Endothelial cell of umbilical vein (primary cell): ENCODE measurements around the gene LDLRAD3. TPM values are rescaled to one million over a fixed set of nuclear protein-coding genes. Genes with fewer than 3 reads are reported as not detected.

Experiments
- BruUV-seq: library from RNA; stranded (reverse); fragments of 400-500 nt; replicated peaks from 2 replicates; lab custom pipeline; 2021; lab: Mats Ljungman, UMichigan
- CTCF ChIA-PET: fragments of 300-600, 350-600 bp; sonication (Branson Sonifier 250); formaldehyde crosslinking; loops from one replicate; lab custom pipeline; 2021; ENCODE audit warnings: antibody characterized with exemption, inconsistent platforms; lab: Charles Lee
- POLR2A ChIA-PET: fragments of 300-600, 350-600 bp; sonication (Branson Sonifier 250); formaldehyde crosslinking; loops from one replicate; lab custom pipeline; 2021; ENCODE audit warnings: antibody characterized with exemption, inconsistent platforms; lab: Charles Lee
- DNase-seq: peaks from one replicate; pipeline ENCODE4 v3.0.0-alpha.2; 2011; ENCODE audit warnings: low read depth, low spot score
- FAIRE-seq: peaks from 2 replicates; lab custom pipeline; 2011; peaks lifted over from hg19 to GRCh38; lab: Jason Lieb, UNC
- H2AFZ ChIP-seq: 2 replicates; pipeline ENCODE4 v1.6.0; 2012; ENCODE audit warnings: low read depth, low read length, control low read depth, inconsistent platforms
- H3K27ac ChIP-seq: 2 replicates; pipeline ENCODE4 v1.5.1; 2011; ENCODE audit warnings: low read depth, mild to moderate bottlenecking, control low read depth, low read length, moderate library complexity; ENCODE audit not compliant: insufficient read depth
- H3K27me3 ChIP-seq, 2 experiments: 2 replicates each; pipeline versions ENCODE4 v1.6.0 to v1.6.1; 2011; ENCODE audit warnings: low read length in 2 of 2, mixed read lengths in 1 of 2; ENCODE audit not compliant: control insufficient read depth in 2 of 2, insufficient read depth in 2 of 2
- H3K36me3 ChIP-seq, 2 experiments: 2 replicates in 1 of 2; 3 replicates in 1 of 2; pipeline ENCODE4 v1.5.1; 2011; ENCODE audit warnings: low read length in 2 of 2, mild to moderate bottlenecking in 1 of 2, moderate library complexity in 1 of 2; ENCODE audit not compliant: control insufficient read depth in 2 of 2, insufficient read depth in 2 of 2; ENCODE audit errors: extremely low read depth in 1 of 2
- H3K4me1 ChIP-seq: 3 replicates; pipeline ENCODE4 v1.5.1; 2011; ENCODE audit warnings: mild to moderate bottlenecking, low read length; ENCODE audit not compliant: control insufficient read depth, insufficient read depth; ENCODE audit errors: extremely low read depth
- H3K4me2 ChIP-seq: 2 replicates; pipeline ENCODE4 v1.6.1; 2011; ENCODE audit warnings: low read length, control low read depth, mixed read lengths; ENCODE audit not compliant: insufficient read depth
- H3K4me3 ChIP-seq, 3 experiments: fragments of 200-600 bp in 1 of 3; sonication (generic), shearing (Covaris generic) in 1 of 3; replicated peaks in 1 of 3; 2 replicates each; pipeline ENCODE4 v1.5.1; 2011 to 2016; ENCODE audit warnings: control low read depth in 3 of 3, low read length in 3 of 3, mild to moderate bottlenecking in 2 of 3, inconsistent platforms in 1 of 3, low read depth in 1 of 3, moderate library complexity in 1 of 3; ENCODE audit not compliant: insufficient read depth in 1 of 3
- H3K79me2 ChIP-seq: 2 replicates; pipeline ENCODE4 v1.6.0; 2012; ENCODE audit warnings: low read length, inconsistent platforms; ENCODE audit not compliant: control insufficient read depth, insufficient read depth
- H3K9ac ChIP-seq: replicated peaks from 2 replicates; pipeline ENCODE3; 2011; ENCODE audit warnings: low read length, control low read depth; ENCODE audit not compliant: insufficient read depth; ENCODE audit errors: extremely low read depth
- H3K9me1 ChIP-seq: replicated peaks from 3 replicates; pipeline ENCODE4 v1.6.0; 2011; ENCODE audit warnings: mild to moderate bottlenecking, low read length; ENCODE audit not compliant: control insufficient read depth, insufficient read depth; ENCODE audit errors: extremely low read depth
- H3K9me3 ChIP-seq: replicated peaks from 2 replicates; pipeline ENCODE4 v1.5.1; 2012; ENCODE audit warnings: low read length, inconsistent platforms; ENCODE audit not compliant: control insufficient read depth, insufficient read depth
- H4K20me1 ChIP-seq: replicated peaks from 2 replicates; pipeline ENCODE3; 2011; ENCODE audit warnings: mild to moderate bottlenecking, low read length; ENCODE audit not compliant: control insufficient read depth, insufficient read depth; ENCODE audit errors: extremely low read depth
- CTCF ChIP-seq, 2 donors: IDR thresholded peaks; 1 replicate in 1 of 2; 2 replicates in 1 of 2; pipeline ENCODE4 v1.5.1; 2011; ENCODE audit warnings: low read length in 2 of 2, mild to moderate bottlenecking in 2 of 2, moderate library complexity in 2 of 2, control low read depth in 1 of 2, inconsistent platforms in 1 of 2, low read depth in 1 of 2; ENCODE audit not compliant: insufficient read depth in 1 of 2; ENCODE audit errors: extremely low read depth in 1 of 2
- EZH2 ChIP-seq: IDR thresholded peaks from 2 replicates; pipeline ENCODE4 v1.6.1; 2012; ENCODE audit warnings: borderline replicate concordance, low read depth, mild to moderate bottlenecking, moderate library complexity, low read length, inconsistent platforms; ENCODE audit not compliant: severe bottlenecking
- FOS ChIP-seq: IDR thresholded peaks from 2 replicates; pipeline ENCODE4 v1.6.1; 2011; ENCODE audit warnings: mild to moderate bottlenecking, low read length, moderate library complexity, borderline replicate concordance; ENCODE audit not compliant: insufficient read depth
- GATA2 ChIP-seq: IDR thresholded peaks from 2 replicates; pipeline ENCODE4 v1.7.0; 2011; ENCODE audit warnings: low read depth, mild to moderate bottlenecking, moderate library complexity, mixed read lengths, low read length; ENCODE audit not compliant: insufficient read length, insufficient read depth
- JUN ChIP-seq: IDR thresholded peaks from 2 replicates; pipeline ENCODE4 v1.6.1; 2011; ENCODE audit warnings: borderline replicate concordance, low read depth; ENCODE audit not compliant: insufficient read length, insufficient read depth
- MAX ChIP-seq: IDR thresholded peaks from 2 replicates; pipeline ENCODE4 v1.6.1; 2011; ENCODE audit not compliant: insufficient read depth, insufficient read length
- MYC ChIP-seq: IDR thresholded peaks from one replicate; pipeline ENCODE4 v1.6.1; 2011; ENCODE audit warnings: mild to moderate bottlenecking, low read depth, low read length
- POLR2A ChIP-seq: IDR thresholded peaks from 2 replicates; pipeline ENCODE4 v1.6.1; 2012; ENCODE audit warnings: low read depth, mild to moderate bottlenecking, control low read depth, low read length
- POLR2AphosphoS5 ChIP-seq: IDR thresholded peaks from 2 replicates; pipeline ENCODE4 v1.6.1; 2012; ENCODE audit warnings: low read depth, mild to moderate bottlenecking, control low read depth, low read length, moderate library complexity; ENCODE audit not compliant: insufficient read depth
- dilution Hi-C: fragments of 300-500 bp; cut with MboI; formaldehyde crosslinking; loops from one replicate; pipeline ENCODE4 v1.15.0; 2019; ENCODE audit warnings: low sequenced_read_pairs; ENCODE audit not compliant: extremely low pct_ligation_motif_present
- intact Hi-C: fragments of 100-400 bp; cut with micrococcal nuclease; formaldehyde crosslinking; loops from one replicate; pipeline ENCODE4 v1.10.0; 2022
- polyA plus RNA-seq, 4 experiments: library from polyadenylated mRNA; depleted of rRNA in 3 of 4; stranded (reverse) in 3 of 4; unstranded in 1 of 4; fragments of >200 nt; gene quantifications; 2 replicates each; pipeline versions ENCODE4 v1.2.1 to v1.2.3, GENCODE V29; 2011 to 2012; ENCODE audit warnings: missing spikeins in 1 of 4
- total RNA-seq: library from RNA; stranded (reverse); gene quantifications from 2 replicates; pipeline ENCODE4 v1.2.3, GENCODE V29; 2021

LDLRAD3 gene
- total and polyA plus RNA-seq, 2 donors (not counting 3 experiments of a cell fraction or from before 2014, with no cell fraction given) = 17.9 to 25.1 TPM

GRCh38 chr11:36238036-36238631, 294.3 kb downstream of the LDLRAD3 start:
- no peak for TF ChIP-seq POLR2AphosphoS5
- no peak for TF ChIP-seq EZH2
- TF ChIP-seq MAX = no peak
- no peak for TF ChIP-seq MYC
- TF ChIP-seq GATA2 = no peak
- no peak for TF ChIP-seq POLR2A
- TF ChIP-seq JUN = no peak
- TF ChIP-seq FOS = no peak
- no peak for TF ChIP-seq CTCF (IDR thresholded peaks at IDR 0.05; ENCODE audit: extremely low read depth in 1 of 2, insufficient read depth in 1 of 2, low read depth in 1 of 2, low read length in 2 of 2)
- Histone ChIP-seq H3K27me3 (no peaks in the 10 kb centered on the region), H3K27ac (no peak overlapping the region), H3K36me3 (no peaks in the 10 kb centered on the region), H3K9me1 (no peaks in the 10 kb centered on the region), H3K4me2 (no peak overlapping the region), H3K79me2 (no peaks in the 10 kb centered on the region), H4K20me1 (no peaks in the 10 kb centered on the region), H2AFZ (no peak overlapping the region), H3K9me3 (no peaks in the 10 kb centered on the region), H3K9ac (no peak overlapping the region), H3K4me3 (no peak overlapping the region), H3K4me1 (no peaks in the 10 kb centered on the region)
- intact Hi-C loops = no loop called here
- DNase-seq (no peak), FAIRE-seq (no peak)
- CTCF ChIA-PET = interaction anchor here (1.9 kb wide), 1 partner anchor 416 kb away, joined by 7 read pairs; no protein-coding TSS in a partner anchor
- dilution Hi-C loops = no loop called here
- POLR2A ChIA-PET = no interaction called here
- no TSS peak for BruUV-seq
